Right lobe of liver (tissue), 4 donors: ENCODE data around the gene PRKAA1.

ENCODE experiments used
- CTCF ChIP-seq, 4 donors: fragments of 200-600 bp in 3 of 4; fragments of 450-650 bp in 1 of 4; IDR thresholded peaks; one replicate each; pipeline versions ENCODE4 v1.5.1 to v1.8.0; 2016 to 2022; ENCODE audit warnings: antibody characterized with exemption in 4 of 4, mild to moderate bottlenecking in 2 of 4
- POLR2A ChIP-seq: fragments of 450-650 bp; IDR thresholded peaks from one replicate; pipeline ENCODE4 v1.6.1; 2017; ENCODE audit warnings: antibody characterized with exemption, mild to moderate bottlenecking
- donor health status: DM: no; HTN: no; CAD: no.
- donor health status: DM: no; HTN: no; CAD: no.
- donor health status: DM: no; HTN: yes; CAD: no.

GRCh38 chr5:40834849-40835787 lies 36.9 kb upstream of the PRKAA1 start, which contains the start of gene RPL37:
- peak in 1 of 4 donors; percentile 4 for TF ChIP-seq CTCF (IDR thresholded peaks at IDR 0.05)
- TF ChIP-seq POLR2A: peak; percentile 88
